SKM-1 treated with dmso at 0.1 percent for 144 hours (cell line): ENCODE measurements around the gene KRTAP9-8.
"Not testable (repeated sequence)": the region's sequence is repeated elsewhere in the genome, so short reads cannot be mapped to it uniquely, and the experiment has no call there.

Experiments used
- DNase-seq: peaks from one replicate; lab custom pipeline; 2025; ENCODE audit not compliant: unreplicated experiment; lab: John Stamatoyannopoulos, UW

The KRTAP9-8 gene, protein sequence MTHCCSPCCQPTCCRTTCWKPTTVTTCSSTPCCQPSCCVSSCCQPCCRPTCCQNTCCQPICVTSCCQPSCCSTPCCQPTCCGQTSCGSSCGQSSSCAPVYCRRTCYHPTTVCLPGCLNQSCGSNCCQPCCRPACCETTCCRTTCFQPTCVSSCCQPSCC

DNA sequence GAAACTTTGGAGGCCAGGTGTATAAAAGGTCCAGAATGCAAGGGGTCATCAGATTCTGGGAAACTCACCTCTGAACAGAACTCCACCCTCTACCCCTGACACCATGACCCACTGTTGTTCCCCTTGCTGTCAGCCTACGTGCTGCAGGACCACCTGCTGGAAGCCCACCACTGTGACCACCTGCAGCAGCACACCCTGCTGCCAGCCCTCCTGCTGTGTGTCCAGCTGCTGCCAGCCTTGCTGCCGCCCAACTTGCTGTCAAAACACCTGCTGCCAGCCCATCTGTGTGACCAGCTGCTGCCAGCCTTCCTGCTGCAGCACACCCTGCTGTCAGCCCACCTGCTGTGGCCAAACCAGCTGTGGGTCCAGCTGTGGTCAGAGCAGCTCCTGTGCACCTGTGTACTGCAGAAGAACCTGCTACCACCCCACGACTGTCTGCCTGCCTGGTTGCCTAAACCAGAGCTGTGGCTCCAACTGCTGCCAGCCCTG lies at the start of gene KRTAP9-8:
KRTAP9-8 (plus strand) TSS at position 51 of the 489 bp plus-strand sequence; CDS start at position 104, 53 bp downstream.
- not testable (repeated sequence) for DNase-seq

DNA sequence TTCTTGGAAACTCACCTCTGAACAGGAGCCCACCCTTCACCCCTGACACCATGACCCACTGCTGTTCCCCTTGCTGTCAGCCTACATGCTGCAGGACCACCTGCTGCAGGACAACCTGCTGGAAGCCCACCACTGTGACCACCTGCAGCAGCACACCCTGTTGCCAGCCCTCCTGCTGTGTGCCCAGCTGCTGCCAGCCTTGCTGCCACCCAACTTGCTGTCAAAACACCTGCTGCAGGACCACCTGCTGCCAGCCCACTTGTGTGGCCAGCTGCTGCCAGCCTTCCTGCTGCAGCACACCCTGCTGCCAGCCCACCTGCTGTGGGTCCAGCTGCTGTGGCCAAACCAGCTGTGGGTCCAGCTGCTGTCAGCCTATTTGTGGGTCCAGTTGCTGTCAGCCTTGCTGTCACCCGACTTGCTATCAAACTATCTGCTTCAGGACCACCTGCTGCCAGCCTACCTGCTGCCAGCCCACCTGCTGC lies 47.9 kb upstream of the KRTAP9-8 start, which contains the start of gene KRTAP9-1:
KRTAP9-1 (plus strand) TSS at position 51 of the 482 bp plus-strand sequence; CDS start at position 51, 0 bp downstream.
- not testable (repeated sequence) for DNase-seq

DNA sequence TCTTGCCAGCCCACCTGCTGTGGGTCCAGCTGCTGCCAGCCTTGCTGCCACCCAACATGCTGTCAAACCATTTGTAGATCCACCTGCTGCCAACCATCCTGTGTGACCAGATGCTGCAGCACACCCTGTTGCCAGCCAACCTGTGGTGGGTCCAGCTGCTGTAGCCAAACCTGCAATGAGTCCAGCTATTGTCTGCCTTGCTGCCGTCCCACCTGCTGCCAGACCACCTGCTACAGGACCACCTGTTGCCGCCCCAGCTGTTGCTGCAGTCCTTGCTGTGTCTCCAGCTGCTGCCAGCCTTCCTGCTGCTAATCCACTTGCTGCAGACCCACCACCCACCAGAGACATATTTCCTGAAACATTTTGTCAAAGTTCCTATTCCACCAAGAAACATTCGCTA lies 47.5 kb upstream of the KRTAP9-8 start:
- DNase-seq, result no peak

DNA sequence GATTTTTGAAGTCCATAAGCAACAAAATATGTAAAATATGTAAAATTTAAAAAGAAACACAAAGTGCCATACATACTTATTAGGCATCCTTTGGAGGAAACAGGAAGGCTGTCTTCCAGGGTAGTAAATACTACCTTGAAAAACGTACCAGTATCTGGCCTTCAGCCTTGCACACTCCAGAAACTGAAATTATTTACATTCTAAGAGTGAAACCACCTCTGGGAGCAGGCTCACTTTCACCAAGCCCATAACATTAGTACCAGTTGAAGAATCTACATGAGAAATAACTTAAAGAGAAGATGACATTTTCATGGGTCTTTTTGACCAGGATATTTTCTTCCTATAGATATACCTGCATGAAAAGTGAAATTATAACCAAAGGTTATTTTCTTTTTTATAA lies 41.7 kb upstream of the KRTAP9-8 start:
- no peak for DNase-seq

DNA sequence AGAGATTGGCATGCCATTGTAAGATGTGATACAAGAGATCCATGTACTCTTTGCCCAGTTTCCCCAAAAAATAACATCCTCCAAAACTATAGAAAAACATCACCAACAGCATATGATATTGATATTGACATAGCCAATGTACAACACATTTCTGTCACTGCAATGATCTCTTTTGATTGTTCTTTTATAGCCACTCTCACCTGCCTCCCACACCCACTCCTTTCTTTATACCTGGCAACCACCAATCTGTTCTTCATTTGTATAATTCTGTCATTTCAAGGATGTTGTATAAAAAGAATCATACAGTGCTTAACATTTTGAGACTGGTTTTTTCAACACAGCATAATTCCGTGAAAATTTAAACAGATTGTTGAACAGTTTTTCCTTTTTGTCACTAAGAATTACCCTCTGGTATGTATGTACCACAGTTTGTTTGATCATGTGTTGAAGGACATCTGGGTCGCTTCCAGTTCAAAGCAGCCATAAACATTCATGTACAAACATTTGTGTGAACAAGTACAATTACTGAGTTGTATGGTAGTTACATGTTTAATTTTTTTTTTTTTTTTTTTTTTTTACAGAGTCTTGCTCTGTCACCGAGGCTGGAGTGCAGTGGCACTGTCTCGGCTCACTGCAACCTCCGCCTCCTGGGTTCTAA lies 38.2 kb upstream of the KRTAP9-8 start:
- no peak for DNase-seq

DNA sequence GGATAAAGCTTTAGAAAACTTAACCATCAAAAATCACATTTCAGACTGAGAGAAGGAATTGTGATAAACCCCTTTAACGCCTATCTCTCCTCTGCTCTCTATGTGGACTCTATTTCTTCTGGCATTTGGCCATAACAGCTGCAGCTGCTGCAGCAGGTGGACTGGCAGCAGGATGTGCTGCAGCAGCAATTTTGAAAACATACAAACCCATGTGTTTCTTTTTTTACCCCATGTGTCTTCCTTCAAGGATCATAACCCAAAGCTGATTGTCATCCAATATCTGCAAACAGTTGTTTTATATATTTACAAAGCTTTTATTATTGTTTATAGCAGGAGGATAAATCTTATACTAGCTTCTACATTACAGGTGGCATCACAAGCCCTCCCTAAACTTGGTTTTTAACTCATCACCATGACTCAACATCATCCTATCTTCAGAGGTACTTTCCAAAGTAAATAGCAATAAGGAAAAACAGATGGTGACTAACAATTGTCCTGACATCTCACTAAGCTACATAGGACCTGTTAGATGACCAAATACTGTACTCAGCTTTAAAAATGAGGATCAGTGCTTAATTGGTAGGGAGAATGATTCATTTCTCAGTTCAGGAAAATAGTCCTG lies 25.8 kb upstream of the KRTAP9-8 start:
- no peak for DNase-seq

DNA sequence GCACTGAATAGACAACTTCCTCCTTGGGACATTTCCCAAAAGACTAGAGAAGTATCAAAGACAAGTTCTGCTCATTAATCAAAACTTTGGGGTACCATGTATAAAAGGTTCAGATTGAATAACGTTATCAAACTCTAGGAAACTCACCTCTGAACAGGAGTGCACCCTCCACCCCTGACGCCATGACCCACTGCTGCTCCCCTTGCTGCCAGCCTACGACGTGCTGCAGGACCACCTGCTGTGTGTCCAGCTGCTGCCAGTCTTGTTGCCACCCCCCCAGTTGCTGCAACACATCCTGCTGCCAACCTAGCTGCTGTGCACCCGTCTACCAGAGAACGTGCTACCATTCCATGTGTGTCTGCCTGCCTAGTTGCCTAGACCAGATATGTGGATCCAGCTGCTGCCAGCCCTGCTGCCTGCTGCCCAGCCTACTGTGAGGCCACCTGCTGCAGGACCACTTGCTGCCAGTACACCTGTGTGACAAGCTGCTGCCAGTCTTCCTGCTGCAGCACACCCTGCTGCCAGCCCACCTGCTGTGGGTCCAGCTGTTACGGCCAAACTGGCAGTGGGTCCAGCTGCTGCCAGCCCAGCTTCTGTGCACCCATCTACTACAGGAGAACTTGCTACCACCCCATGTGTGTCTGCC lies 25.2 kb upstream of the KRTAP9-8 start:
- no peak for DNase-seq

DNA sequence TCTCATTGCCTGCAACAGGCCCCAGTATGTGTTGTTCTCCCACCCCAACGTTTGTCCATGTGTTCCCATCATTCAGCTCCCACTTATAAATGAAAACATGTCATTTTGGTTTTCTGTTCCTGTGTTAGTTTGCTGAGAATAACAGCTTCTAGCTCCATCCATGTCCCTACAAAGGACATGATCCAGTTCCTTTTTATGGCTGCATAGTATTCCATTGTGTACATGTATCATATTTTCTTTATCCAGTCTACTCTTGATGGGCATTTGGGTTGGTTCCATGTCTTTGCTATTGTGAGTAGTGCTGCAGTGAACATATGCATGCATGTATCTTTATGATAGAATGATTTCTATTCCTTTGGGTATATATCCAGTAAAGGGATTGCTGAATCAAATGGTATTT lies 22.1 kb upstream of the KRTAP9-8 start:
- no peak for DNase-seq

DNA sequence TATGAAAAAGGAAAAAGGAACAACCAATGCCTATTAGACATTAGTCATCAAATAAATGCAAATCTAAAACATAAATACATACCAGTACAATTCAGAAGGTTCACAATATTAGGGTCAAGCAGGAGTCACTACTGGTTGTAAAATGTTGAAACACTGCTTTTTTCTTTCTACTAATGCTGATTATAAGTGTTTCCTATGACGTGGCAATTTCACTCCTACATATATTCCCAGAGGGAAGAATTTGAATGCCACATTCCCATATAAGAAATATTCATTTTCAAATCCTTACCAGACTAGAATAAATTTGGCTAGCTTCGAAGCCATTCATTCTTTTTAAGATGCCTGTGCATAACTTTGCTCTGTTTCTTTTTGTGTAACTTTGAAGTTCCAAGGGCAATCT lies 14.0 kb upstream of the KRTAP9-8 start:
- DNase-seq, result no peak

DNA sequence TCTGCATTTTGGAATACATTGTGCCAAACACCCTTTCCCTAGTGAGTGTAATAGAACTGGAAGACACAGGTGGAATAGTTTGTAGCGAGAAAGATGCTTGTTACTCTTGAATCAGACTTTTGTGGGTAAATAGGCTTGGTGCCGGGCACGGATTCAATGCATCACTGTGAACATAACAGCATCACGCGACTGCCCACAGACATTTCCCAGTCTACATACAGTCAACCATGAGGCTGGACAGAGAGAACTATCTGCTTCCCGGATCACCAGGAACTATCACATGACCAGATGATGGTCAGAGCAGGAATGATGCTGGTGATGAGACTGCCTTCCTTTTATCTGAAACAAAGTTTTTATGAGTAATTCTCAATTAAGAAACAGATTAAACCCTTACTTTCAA lies 11.7 kb upstream of the KRTAP9-8 start:
- DNase-seq, result no peak

DNA sequence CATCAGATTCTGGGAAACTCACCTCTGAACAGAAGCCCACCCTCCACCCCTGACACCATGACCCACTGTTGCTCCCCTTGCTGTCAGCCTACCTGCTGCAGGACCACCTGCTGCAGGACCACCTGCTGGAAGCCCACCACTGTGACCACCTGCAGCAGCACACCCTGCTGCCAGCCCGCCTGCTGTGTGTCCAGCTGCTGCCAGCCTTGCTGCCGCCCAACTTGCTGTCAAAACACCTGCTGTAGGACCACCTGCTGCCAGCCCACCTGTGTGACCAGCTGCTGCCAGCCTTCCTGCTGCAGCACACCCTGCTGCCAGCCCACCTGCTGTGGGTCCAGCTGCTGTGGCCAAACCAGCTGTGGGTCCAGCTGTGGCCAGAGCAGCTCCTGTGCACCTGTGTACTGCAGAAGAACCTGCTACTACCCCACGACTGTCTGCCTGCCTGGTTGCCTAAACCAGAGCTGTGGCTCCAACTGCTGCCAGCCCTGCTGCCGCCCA lies 11.2 kb upstream of the KRTAP9-8 start, which contains the start of gene KRTAP9-2:
KRTAP9-2 (plus strand) TSS at position 51 of the 498 bp plus-strand sequence; CDS start at position 58, 7 bp downstream.
- DNase-seq, result not testable (repeated sequence)

DNA sequence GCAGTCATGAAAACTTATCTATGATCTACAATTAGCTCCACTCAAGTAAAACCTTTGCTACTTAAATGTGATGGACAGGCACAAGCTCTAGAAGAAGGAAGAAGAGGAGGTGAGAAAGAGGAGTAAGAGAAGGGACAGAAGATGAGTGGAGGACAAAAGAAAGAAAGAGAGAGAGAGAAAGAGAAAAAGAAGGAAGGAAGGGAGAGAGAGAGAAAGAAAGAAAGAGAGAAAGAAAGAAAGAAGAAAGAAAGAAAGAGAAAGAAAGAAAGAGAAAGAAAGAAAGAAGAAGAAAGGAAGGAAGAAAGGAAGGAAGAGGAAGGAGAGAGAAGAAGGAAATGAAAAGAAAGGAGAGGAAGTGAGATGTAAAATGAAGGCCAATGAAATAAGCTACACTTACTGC lies 7.7 kb upstream of the KRTAP9-8 start:
- DNase-seq, result no peak

DNA sequence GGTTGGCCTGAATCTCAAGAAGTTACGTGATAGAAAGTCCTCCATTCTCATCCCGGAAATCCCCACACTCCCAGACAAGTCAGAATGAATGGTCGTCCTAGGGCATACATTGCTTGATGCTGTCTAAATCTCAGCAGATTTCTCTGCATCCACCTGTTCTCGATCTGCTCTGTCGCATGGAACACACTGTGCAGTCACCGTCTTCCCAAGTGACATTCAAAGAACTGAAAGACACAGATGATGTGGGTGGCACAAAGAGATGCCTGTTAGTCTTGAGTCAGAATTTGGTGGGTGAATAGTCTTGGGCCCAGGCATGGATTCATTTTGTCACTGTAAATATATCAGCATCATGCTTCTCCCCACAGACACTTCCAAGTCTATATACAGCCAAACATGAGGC lies 6.1 kb upstream of the KRTAP9-8 start:
- DNase-seq, result no peak

DNA sequence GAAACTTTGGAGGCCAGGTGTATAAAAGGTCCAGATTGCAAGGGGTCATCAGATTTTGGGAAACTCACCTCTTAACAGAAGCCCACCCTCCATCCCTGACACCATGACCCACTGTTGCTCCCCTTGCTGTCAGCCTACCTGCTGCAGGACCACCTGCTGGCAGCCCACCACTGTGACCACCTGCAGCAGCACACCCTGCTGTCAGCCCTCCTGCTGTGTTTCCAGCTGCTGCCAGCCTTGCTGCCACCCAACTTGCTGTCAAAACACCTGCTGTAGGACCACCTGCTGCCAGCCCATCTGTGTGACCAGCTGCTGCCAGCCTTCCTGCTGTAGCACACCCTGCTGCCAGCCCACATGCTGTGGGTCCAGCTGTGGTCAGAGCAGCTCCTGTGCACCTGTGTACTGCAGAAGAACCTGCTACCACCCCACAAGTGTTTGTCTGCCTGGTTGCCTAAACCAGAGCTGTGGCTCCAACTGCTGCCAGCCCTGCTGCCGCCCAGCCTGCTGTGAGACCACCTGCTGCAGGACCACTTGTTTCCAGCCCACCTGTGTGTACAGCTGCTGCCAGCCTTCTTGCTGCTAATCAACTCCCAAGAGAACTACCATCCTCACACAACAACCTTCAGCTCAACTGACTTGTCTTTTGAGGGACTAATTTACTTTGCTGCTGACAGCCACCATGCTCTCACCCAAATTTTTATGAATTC lies 5.2 kb upstream of the KRTAP9-8 start, which contains the start of gene KRTAP9-3:
KRTAP9-3 (plus strand) TSS at position 51 of the 707 bp plus-strand sequence; CDS start at position 104, 53 bp downstream.
- not testable (repeated sequence) for DNase-seq

DNA sequence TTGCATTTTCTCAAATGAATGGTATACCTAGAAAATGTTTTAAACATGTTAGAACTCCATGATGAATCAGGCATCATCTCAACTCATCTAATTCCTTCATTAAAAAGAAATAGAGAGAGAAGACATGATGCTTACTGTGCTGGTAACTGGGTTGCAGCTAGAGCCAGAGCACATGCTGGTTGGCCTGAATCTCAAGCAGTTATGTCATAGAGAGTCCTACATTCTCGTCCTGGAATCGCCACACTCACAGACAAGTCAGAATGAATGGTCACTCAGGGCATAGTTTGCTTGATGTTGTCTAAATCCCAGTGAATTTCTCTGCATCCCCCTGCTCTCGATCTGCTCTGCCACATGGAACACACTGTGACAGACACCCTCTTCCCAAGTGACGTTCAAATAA lies 683 bp upstream of the KRTAP9-8 start:
- not testable (repeated sequence) for DNase-seq

DNA sequence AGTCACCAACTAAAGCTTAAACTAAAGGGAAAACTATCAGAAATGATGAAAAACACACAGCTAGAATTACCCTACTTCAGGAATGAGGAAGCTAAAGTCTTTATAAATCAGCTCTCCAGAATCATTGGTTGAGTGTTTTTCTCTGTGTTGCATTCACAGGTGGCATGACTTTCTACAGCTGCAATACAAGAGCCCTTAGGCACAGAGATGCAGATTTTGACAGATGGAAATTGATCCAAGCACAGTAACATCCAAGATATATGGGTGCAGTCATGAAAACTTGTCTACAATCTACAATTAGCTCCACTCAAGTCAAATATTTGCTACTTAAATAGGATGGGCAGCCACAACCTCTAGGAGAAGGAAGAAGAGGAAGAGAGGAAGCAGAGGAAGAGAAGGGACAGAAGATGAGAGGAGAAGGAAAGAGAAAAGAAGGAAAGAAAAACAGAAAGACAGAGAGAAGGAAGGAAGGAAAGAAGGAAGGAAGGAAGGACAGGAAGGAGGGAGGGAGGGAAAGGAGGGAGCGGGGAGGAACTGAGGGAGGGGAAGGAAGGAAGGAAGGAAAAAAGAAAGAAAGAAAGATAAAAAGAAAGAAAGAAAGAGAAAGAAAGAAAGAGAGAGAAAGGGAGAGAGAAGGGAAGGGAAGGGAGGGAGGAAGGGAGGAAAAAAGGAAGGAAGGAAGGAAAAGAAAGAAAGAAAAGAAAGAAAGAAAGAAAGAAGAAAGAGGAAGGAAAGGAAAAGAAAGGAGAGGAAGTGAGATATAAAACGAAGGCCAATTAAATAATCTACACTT lies 9.4 kb downstream of the KRTAP9-8 start:
- DNase-seq, result not testable (repeated sequence)

DNA sequence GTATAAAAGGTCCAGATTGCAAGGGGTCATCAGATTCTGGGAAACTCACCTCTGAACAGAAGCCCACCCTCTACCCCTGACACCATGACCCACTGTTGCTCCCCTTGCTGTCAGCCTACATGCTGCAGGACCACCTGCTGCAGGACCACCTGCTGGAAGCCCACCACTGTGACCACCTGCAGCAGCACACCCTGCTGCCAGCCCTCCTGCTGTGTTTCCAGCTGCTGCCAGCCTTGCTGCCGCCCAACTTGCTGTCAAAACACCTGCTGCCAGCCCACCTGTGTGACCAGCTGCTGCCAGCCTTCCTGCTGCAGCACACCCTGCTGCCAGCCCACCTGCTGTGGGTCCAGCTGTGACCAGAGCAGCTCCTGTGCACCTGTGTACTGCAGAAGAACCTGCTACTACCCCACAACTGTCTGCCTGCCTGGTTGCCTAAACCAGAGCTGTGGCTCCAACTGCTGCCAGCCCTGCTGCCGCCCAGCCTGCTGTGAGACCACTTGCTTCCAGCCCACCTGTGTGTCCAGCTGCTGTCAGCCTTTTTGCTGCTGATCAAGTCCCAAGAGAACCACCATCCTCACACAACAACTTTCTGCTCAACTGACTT lies 11.9 kb downstream of the KRTAP9-8 start, which contains the start of gene KRTAP9-4:
KRTAP9-4 (plus strand) TSS at position 51 of the 604 bp plus-strand sequence; CDS start at position 85, 34 bp downstream.
- DNase-seq, result not testable (repeated sequence)

DNA sequence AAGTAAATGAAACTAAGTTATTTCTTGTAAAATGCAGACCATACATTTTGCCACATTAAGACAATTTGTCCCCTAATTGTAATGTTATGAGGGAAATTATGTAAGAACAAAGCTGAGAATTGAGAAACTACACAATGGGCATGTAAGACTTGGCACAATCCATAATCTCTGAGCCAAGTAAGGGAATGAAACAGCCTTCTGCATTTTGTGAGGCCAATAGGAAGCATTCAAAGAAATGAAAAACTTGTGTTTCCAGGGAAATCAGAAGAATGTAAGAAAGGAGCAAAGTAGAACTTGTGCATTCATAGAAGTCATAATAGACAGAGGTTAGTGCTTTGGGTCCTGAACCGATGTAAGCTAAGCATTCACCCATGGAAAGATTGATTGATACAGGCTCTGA lies 13.5 kb downstream of the KRTAP9-8 start:
- no peak for DNase-seq

DNA sequence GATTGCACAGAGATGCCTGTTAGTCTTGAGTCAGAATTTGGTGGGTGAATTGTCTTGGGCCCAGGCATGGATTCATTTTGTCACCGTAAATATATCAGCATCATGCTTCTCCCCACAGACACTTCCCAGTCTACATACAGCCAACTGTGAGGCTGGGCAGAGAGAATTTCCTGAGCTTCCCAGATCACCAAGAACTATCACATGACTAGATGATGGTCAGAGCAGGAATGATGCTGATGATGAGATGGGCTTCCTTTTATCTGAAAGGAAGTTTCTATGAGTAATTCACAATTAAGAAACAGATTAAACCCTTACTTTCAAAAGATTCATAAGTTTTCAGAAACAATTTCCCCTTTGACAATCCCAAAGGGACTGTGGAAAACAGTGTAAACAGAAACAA lies 17.1 kb downstream of the KRTAP9-8 start:
- DNase-seq, result no peak
